ENCODE measurements around the gene HEATR1.
A peak's percentile ranks its signal among the peaks of the same experiment; 100 is the strongest.

Gene HEATR1

GRCh38 chr1:236526079-236526478, 78.2 kb downstream of the HEATR1 start:
- no peak for TF ChIP-seq ZSCAN4 (tag by site-specific recombination; IDR thresholded peaks at IDR 0.05)
- TF ChIP-seq ZNF645 (tag by site-specific recombination; IDR thresholded peaks at IDR 0.05): no peak
- no peak for TF ChIP-seq ZNF629 (tag by site-specific recombination; IDR thresholded peaks at IDR 0.05)
- no peak for TF ChIP-seq ZIC2 (tag by site-specific recombination; IDR thresholded peaks at IDR 0.05)
- no peak for TF ChIP-seq ZBTB6 (tag by site-specific recombination; IDR thresholded peaks at IDR 0.05)
- TF ChIP-seq PRDM10 (tag by site-specific recombination; IDR thresholded peaks at IDR 0.05): no peak
- no peak for TF ChIP-seq ZNF677 (tag by site-specific recombination; IDR thresholded peaks at IDR 0.05)
- no peak for TF ChIP-seq ELK4 (IDR thresholded peaks at IDR 0.05; ENCODE audit: borderline replicate concordance, low read depth, low read length)
- TF ChIP-seq SETDB1 (IDR thresholded peaks at IDR 0.05; ENCODE audit: insufficient read length, low read length): no peak
- TF ChIP-seq ZNF624 (tag by site-specific recombination; IDR thresholded peaks at IDR 0.05): no peak
- Histone ChIP-seq H3K4me1 (ENCODE audit: control insufficient read depth, insufficient read depth, low read length) (peaks cover 6% of the 10 kb centered on the region), H3K4me3 (ENCODE audit: low read depth, low read length) (no peak overlapping the region), H3K27ac (ENCODE audit: extremely low read depth, low read depth, low read length) (no peak overlapping the region), H3K9me3 (ENCODE audit: control insufficient read depth, insufficient read depth, low read depth, low read length) (no peaks in the 10 kb centered on the region), H3K36me3 (ENCODE audit: control insufficient read depth in 2 of 2, insufficient read depth in 1 of 2, low read length in 2 of 2) (peaks cover 0 to 3% of the 10 kb centered on the region in 2 experiments; a peak in 1 of 3 replicates)
- ChIA-PET POLR2A (interaction anchor here (0.8 kb wide), 1 partner anchor 9 kb away, joined by 3 read pairs; no protein-coding TSS in a partner anchor), CTCF (interaction anchor here (0.8 to 1.7 kb wide), 3 partner anchors 9 to 414 kb away, joined by 3 to 4 read pairs (median 3); no protein-coding TSS in a partner anchor)

GRCh38 chr1:236524895-236525184, 79.5 kb downstream of the HEATR1 start:
- TF ChIP-seq ZSCAN16 (tag by site-specific recombination; IDR thresholded peaks at IDR 0.05) (0 out of 2 replicates have a peak, but pooled peaks have one; percentile 7), KLF1 (tag by site-specific recombination; IDR thresholded peaks at IDR 0.05) (no peak), ZNF398 (tag by site-specific recombination; IDR thresholded peaks at IDR 0.05) (no peak), ZNF362 (tag by site-specific recombination; IDR thresholded peaks at IDR 0.05) (peak; percentile 55; the same call in 1 of the 2 replicates)
- peak overlapping the region; percentile 85 for H3K4me3 ChIP-seq (ENCODE audit: low read depth, low read length)
- CTCF ChIA-PET: interaction anchor here (0.8 to 1.2 kb wide), 4 partner anchors 9 to 422 kb away, joined by 4 to 6 read pairs (median 6); no protein-coding TSS in a partner anchor
- no peaks in the 10 kb centered on the region for H3K9me3 ChIP-seq (ENCODE audit: control insufficient read depth, insufficient read depth, low read depth, low read length)
- H3K27ac ChIP-seq (ENCODE audit: extremely low read depth, low read depth, low read length): peak overlapping the region; percentile 72
- POLR2A ChIA-PET: interaction anchor here (1.2 to 1.3 kb wide), 2 partner anchors 17 to 178 kb away, joined by 4 to 8 read pairs; no protein-coding TSS in a partner anchor
- H3K36me3 ChIP-seq (ENCODE audit: control insufficient read depth in 2 of 2, insufficient read depth in 1 of 2, low read length in 2 of 2): peaks cover 0 to 3% of the 10 kb centered on the region in 2 experiments; a peak in 1 of 3 replicates
- peaks cover 6% of the 10 kb centered on the region for H3K4me1 ChIP-seq (ENCODE audit: control insufficient read depth, insufficient read depth, low read length)

All from HEK293 (cell line).